HG03354 (cell line): ENCODE data around the gene ZMYM3.
A peak's percentile ranks its signal among the peaks of the same experiment; 100 is the strongest.
"Not testable (repeated sequence)": the region's sequence is repeated elsewhere in the genome, so short reads cannot be mapped to it uniquely, and the experiment has no call there.

Experiments used
- ATAC-seq: cut with Tn5 transposase; IDR thresholded peaks from one replicate; pipeline ENCODE4 v1.9.1; 2021; ENCODE audit warnings: mild to moderate bottlenecking; ENCODE audit not compliant: unreplicated experiment, poor library complexity, severe bottlenecking

Gene ZMYM3

DNA sequence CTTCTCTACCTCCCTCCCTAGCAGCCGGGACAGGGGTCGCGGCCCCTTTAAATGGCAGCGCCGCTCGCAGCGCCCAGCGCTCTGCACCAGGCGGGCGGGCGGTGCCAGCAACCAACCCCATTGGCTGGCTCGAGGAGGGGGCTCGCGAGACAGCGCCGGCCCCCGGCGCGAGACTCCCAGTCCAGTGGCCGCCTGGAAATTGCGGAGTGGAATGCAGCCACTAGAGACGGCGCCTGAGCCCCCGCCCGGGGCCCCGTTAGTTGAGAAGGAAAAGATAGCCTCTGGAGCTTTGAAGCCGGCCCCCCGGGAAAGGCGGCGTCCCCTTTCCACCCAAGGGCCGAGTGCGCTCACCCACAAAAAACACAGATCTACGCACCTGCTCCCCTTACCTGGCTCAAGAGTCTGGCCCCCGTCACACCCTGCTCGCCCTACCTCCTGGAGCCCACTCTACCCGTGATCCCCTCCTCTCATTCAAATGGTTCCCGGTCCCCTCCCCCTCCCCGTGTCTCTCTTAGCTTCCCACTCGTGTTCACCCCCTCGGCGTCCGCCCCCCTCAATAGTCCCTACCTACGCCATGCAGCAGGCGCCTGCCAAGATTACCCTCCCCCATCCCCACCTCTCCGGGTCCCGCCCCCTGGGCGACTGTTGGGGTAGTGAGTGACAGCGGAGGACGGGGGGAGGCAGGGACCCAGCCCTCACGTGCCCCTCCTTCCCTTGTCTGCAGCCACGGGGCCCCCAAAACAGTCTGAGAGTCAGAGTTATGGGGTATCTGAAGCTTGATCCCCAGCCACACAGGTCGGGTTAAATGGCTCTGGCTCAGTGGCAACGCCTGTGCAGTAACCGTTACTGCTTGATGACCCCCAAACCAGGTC lies at the start of gene ZMYM3:
ZMYM3 (minus strand) TSS at position 49 of the 872 bp plus-strand sequence. CDS start 885 bp downstream, outside the sequence.
- peak; percentile 82 for ATAC-seq

DNA sequence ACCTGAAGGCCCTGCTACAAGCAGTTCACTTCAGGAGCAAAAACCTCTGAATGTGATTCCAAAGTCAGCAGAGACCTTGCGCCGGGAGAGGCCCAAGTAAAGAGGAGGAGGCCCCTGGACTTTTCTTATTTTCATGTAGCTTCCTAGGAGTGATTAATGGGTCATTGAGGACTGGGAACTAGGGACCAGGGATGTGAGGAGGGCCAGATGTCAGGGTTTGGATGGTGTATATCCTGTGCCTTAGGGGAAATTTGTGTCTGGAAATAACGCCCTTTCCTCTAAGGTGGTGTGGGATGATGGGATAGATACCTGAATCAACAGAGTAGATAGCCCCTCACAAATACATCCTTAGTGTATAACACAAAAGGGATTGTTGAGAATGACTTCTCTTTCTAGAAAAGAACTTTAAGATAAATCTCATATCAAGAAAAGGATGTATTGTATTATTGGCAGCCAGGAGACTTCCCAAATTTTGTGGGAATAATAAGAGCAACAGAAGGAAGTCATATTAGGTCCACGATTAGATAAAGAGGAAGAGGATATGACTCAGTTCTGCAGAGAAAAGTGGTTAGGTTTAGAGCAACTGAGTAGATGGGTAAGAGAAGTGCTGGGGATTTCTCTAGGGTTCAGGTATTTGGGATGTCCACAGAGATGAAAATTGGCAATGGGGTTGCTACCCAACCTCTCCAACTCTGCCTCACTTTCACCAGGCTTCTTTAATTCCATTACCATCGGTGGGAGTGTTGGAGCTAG lies 48.7 kb upstream of the ZMYM3 start:
- ATAC-seq, result no peak

DNA sequence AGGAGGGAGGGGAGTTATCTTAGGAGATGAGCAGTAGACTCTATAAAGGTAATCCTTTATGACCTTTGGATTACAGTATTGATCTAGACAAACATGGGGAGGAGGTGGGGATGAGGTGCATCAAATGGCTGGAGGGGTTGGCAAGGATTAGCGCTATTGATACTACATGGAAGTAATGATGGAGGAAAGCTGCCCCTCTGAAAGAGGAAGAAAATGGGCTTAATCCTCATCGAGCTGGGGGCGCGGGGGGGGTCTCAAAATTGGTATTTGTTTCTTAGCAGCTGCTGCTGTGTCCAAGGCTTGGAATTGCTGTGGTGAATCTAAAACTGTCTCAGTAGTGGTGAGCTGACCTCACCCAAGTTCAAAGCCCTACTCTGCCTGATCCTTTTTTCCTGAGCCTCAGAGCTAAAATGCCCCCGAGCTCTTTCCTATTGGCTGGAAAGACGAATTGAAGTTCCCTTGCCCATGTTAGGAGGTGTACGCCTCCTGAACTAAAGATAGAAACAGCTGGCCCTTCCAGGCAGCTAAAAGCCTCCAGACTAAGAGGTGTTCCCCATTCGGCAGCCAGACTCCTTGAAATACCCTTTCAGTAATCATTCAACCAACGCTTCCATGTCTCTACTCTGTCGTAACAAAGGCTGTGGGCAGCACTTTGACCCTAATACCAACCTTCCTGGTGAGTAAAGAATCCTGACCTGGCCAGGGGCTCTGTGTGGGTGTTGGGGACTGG lies 47.4 kb upstream of the ZMYM3 start, which contains the start of gene ITGB1BP2:
ITGB1BP2 (plus strand) TSS at position 556 of the 730 bp plus-strand sequence; CDS start at position 613, 57 bp downstream.
- no peak for ATAC-seq

DNA sequence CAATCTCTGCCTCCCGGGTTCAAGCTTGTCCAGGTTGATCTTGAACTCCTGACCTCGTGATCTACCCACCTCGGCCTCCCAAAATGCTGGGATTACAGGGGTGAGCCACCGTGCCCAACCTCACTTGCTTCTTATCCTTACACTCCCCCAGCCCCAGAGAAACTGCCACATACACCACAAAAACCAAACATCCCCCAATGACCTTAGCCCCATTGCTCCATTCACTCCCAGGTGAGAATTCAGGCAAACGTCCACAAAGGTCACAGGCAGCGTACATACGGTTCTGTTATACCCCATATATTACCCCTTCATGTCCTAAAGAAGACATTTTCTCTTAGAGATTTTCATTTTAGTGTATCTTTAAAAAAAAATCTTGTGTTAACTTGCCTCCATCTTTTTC lies 46.6 kb upstream of the ZMYM3 start:
- ATAC-seq, result not testable (repeated sequence)

DNA sequence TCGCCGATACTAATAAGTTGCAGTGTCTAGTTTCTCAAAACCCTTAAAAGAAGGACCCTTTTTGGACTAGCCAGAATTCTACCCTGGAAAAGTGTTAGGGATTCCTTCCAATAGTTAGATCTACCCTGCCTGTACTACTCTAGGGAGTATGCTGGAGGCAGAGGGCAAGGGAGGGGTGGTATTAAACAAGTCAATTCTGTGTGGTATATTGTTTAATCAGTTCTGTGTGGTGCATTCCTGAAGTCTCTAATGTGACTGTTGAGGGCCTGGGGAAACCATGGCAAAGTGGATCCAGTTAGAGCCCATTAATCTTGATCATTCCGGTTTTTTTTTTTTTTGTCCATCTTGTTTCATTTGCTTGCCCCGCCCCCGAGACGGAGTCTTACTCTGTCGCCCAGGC lies 46.1 kb upstream of the ZMYM3 start:
- not testable (repeated sequence) for ATAC-seq

DNA sequence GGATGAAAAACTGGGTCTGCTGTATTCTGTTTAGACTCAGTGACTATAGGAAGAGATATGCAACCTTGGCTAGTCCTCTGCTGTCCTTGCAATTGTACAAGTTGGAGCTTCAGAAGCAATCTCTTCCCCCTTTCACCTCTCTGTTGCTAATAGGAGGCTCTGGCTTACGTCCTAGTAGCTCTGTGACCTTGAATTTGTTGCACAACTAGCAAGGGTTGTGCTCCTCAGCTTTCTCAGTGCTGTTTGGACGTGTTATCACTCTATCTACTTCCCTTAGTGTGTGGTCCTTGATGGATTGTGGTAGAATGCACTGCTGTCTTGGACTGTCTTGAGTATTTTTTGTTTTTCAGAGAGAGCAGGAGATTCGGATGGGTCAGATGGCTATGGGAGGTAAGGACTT lies 44.2 kb upstream of the ZMYM3 start:
- ATAC-seq, result no peak

DNA sequence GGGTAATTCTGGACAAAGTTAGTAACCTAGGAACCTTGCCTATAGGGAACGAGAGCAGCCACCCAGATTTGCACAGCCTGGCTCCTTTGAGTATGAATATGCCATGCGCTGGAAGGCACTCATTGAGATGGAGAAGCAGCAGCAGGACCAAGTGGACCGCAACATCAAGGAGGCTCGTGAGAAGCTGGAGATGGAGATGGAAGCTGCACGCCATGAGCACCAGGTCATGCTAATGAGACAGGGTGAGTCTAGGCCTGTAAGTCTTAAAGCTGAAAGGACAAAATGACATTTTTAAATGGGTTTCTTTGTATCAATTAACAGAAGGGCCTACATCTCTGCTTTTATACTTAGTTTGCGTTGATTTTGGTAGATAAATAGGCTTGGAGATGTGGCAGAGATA lies 42.9 kb upstream of the ZMYM3 start:
- ATAC-seq, result no peak

DNA sequence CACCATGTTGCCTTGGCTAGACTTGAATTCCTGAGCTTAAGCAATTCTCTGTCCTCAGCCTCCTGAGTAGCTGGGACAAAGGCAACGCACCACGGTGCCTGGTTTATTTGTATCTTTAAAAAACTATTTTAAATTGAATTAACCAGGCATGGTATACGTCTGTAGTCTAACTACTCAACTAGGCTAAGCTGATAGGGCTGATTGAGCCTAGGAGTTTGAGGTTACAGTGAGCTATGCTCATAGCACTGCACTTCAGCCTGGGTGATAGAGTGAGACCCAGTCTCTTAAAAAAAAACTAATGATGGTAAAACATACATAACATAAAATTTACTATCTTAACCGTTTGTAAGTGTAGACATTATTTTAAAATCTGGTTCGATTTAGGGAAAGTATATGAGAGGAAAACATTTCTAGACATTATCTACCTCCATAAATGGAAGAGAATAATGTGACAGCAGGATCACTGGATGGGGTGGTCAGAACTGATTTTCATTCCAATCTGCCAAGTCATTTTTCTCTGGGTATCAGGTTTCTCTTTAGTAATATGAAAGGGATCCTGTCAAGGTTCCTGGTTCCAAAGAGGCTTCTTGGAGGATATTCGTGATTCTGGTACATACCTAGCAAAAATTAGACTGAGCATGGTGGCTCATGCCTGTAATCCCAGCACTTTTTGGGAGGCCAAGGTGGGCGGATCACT lies 38.9 kb upstream of the ZMYM3 start:
- ATAC-seq, result no peak

DNA sequence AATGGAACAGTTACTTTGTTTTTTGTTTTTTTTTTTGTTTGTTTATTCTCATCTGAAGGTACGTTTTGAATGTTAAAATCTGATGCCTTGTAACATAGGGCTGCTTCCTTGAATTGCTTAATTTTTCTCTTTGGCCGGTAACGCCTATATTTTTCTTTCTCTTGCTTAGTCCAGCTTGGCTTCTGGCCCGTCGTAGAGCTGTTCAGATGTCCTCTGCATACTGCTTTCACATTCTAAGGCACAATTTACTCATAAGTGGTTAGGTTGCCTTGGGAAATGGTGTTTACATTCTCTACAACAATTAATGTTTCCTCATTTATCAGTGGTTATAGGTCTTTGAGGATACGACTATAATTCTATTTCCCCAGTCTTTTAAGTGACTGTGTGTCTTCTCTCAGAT lies 37.4 kb upstream of the ZMYM3 start:
- ATAC-seq, result no peak

DNA sequence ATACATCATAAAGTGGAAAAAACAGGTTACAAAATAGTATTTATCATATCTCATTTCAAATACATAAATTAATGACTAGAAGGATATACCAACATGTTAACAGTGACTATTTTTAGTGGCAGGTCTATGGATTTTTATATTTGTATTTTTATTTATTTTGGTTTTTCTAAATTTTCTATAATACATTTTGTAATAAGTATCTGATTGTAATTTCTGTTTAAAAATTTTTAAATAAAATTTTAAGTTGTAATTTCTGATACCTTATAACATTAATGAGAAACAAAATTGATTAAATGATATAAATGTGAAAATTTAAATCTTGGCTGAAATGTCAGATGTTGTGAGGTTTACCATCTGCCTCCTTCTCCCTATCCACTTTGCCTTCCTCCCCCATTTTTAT lies 32.0 kb upstream of the ZMYM3 start:
- no peak for ATAC-seq

DNA sequence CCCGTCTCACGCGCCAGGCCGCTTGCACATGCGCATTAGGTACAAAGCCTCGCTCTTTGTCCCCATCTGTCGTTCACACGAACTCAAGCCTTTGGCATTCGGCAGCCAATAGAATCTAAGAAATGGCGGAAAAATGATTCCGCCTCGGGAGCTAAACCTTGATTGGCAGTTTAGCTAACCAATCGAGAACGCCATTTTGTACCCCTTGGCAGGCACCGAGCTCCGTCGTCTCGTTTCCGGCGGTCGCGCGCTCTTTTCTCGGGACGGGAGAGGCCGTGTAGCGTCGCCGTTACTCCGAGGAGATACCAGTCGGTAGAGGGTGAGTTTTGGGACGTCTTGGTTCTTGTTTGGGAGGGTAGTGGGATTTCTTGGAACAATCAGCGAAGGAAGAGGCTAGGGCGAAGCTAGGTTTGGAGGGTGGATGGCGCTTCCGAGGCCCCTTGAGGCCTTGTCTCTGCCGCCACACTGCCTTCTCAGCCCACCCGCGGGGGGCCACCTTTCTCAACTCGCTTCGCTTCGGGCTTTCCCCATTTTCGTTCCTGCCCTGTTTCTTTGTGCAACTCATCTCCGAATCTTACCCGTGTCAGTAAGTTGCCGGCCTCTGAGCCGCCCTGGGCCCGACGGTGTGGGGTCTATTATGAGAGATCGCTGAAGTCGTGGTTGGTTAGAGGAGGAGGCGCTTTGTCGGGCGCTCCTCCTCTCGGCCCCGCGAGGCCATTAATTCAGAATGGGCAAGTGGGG lies 29.6 kb upstream of the ZMYM3 start, which contains the start of gene NONO:
NONO (plus strand) TSS at position 233 of the 741 bp plus-strand sequence. CDS start 7,003 bp downstream, outside the sequence.
- ATAC-seq, result peak; percentile 86

DNA sequence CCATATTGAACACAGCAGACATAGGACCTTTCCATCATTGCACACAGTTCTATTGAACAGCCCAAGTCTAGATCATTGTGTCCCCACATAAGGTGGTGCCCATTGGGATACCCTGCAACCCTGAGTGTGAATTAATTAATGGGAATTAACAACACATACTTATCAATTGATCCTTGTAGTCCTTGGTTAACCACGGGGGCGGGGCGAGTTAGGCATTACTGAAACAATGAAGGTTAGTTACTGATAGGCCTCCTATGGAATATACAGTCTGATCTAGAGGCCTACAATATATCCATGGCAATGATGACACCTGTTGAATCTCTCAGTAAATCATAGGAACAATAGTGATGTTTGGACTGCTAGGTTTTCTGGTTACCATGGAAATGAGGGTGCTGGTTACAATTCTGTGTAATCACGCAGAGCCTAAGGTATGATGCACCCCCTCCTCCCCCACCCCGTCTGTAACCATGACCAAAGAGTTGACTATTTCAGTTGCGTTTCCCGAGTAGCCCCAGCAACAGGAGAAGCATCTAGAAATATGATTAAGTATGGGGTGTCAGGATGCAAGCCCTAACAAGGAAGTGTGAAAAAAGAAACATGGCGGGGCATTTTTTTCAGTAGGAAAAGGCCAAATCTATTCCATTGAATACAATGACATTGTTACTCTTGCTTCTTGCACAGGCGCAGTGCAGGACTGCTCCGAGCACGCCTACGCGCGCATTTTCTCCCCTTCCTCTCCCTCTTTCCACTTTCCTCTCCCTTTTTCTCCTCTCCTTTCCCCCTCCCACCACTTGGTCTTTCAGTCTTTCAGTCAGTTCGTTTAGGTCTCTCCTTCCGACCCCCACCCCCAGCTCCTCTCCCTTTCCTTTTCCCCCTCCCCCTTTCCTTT lies 28.8 kb upstream of the ZMYM3 start:
- ATAC-seq, result peak; percentile 31

DNA sequence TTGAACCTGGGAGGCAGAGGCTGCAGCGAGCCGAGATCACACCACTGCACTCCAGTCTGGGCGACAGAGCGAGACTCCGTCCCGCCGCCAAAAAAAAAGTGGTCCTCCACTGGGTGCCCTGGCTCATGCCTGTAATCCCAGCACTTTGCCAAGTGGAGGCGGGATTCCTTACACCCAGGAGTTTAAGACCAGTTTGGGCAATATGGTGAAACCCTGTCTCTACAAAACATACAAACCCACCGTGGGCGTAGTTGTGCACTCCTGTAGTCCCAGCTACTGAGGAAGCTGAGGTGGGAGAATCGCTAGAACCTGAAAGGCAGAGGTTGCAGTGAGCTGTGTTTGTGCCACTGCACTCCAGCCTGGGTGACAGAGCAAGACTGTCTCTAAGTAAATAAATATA lies 27.4 kb upstream of the ZMYM3 start:
- ATAC-seq, result not testable (repeated sequence)

DNA sequence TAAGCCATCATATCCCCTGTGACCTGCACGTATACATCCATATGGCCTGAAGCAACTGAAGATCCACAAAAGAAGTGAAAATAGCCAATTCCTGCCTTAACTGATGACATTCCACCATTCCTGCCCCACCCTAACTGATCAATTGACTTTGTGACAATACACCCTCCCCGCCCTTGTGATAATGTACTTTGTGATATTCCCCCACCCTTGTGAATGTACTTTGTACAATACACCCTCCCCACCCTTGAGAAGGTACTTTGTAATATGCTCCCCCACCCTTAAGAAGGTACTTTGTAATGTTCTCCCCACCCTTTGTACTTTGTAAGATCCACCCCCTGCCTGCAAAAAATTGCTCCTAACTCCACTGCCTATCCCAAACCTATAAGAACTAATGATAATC lies 18.4 kb upstream of the ZMYM3 start:
- not testable (repeated sequence) for ATAC-seq

DNA sequence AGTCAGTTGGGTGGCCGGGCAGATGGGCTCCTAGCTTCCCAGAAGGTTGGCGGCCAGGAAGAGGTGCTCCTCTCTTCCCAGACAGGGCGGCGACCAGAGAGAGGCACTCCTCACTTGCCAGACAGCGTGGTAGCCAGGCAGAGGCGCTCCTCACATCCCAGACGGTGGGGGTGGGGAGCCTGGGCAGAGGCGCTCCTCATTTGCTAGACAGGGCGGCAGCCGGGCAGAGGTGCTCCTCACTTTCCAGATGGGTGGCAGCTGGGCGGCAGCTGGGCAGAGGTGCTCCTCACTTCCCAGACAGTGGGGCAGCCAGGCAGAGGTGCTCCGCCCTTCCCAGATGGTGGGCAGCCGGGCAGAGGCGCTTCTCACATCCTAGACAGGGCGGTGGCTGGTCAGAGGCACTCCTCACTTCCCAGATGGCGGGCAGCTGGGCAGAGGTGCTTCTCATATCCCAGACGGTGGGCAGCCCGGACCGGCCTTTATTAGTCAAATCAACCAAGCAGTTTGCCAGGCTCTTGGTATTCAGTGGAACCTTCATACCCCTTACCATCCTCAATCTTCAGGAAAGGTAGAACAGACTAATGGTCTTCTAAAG lies 16.0 kb upstream of the ZMYM3 start:
- no peak for ATAC-seq

DNA sequence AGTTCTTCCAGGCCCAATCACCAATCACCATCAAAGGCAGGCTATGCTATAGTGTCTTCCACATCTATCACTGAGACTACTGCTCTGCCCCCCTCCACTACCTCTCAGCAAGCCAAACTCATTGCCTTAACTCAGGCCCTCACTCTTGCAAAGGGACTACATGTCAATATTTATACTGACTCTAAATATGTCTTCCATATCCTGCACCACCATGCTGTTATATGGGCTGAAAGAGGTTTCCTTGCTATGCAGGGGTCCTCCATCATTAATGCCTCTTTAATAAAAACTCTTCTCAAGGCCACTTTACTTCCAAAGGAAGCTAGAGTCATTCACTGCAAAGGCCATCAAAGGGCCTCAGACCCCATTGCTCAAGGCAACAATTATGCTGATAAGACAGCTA lies 14.7 kb upstream of the ZMYM3 start:
- not testable (repeated sequence) for ATAC-seq

DNA sequence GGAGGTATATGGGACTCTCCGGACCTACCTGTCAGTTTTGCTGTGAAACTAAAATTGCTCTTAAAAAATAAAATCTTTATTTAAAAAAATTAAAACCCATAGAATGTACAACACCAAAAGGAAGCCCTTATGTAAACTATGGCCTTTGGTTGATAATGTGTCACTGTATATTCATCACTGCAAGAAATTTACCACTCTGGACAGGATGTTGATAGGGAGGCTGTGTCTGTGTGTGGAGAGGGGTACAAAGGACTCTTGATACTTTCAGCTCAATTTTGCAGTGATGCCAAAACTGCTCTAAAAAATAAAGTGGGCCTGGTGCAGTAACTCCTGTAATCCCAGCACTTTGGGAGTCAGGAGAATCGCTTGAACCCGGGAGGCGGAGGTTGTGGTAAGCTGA lies 2.9 kb upstream of the ZMYM3 start:
- no peak for ATAC-seq
